HG03108 (cell line): ENCODE measurements around the gene STMP1.

ENCODE experiments used
- ATAC-seq: cut with Tn5 transposase; IDR thresholded peaks from one replicate; pipeline ENCODE4 v1.9.1; 2021; ENCODE audit warnings: moderate library complexity; ENCODE audit not compliant: unreplicated experiment

STMP1 gene

GRCh38 chr7:135718794-135719437 lies 56.6 kb downstream of the STMP1 start:
- ATAC-seq = no peak

- ATAC-seq = no peak
These were observed 57.4 kb downstream of the STMP1 start for GRCh38 chr7:135719688-135720087.

- no peak for ATAC-seq
These were observed 59.0 kb downstream of the STMP1 start for GRCh38 chr7:135721198-135721820.

GRCh38 chr7:135723411-135723810 lies 61.1 kb downstream of the STMP1 start:
- ATAC-seq = no peak
